Measurements from ENCODE around the gene CYP46A1.

Gene CYP46A1

DNA sequence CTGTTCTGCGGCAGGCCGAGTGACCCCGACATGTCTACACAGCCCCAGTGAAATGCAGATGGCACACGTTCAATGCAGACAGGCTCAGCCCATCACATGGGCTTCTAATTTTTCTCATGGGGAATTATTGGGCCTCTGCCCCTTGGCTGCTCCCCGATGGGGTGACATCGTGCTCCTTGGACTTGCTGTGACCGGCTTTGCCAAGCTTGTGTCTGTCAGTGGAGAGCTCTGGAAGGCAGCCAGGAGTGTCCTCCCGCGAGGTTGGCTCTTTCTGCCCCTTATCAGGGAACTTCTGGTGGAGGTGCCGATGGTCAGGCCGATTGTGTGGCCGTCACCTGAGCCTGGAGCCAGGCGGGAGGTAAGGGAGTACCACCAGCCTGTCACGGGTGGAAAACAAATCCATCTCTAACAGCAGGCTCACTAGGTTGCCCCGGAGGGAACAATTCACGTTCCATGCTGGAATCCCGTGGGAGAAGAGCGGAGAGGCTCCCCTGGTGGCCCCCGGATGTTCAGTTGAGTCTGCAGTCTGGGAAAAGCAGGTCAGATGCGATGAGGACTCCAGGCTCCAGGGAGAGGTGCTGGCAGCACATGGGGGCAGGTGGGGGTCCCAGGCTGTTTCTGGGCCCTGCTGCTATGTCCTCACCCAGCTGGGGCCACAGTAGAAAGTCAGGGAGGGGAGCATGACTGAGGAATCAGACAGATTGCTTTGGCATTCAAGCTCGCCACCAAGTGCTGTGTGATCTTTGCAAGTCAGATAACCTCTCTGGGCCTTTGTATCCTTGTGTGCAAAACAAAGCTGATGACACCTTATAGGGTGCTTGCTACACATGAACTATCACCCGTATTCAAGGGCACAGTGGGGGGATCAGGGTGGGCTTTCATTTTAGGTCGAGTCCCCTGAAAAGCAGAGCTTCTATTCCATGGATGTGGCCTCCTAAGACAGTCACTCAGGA is 65.9 kb downstream of the CYP46A1 start:
- Histone ChIP-seq H3K4me3 (no peak overlapping the region), H3K27ac (no peak overlapping the region)

DNA sequence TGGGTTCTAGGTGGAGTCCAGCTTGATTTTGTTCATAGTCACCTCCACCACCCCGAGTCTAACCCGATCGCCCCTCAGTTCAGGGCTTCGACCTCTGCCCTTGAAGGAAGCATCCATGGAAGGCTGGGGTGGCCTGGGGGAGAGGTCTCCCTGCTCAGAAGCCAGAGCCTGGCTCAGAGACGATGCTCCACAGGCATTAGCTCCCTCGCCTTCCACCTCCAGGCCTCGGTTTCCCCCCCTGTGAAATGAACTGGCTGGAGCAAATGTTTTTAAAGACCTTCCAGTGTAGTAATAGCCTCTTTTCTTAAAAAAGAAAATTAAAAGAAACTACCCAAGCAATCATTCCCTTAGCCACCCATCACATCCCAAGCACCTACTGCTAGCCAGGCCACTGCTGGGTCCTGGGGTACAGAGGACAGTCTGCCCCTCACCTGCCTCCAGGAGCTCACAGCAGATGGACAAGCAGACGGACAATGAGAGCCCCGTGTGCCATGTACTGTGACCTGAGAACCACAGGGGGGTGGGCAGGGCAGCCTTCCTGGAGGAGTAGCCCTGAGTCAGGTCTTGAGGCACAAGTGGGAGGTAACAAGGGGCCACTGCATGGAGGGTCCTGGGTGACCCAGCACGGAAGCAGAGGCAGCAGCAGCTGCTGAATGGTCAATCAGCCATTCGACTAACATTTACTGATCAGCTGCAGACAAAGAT is 66.8 kb downstream of the CYP46A1 start:
- Histone ChIP-seq H3K4me3 (no peak overlapping the region), H3K27ac (no peak overlapping the region)

DNA sequence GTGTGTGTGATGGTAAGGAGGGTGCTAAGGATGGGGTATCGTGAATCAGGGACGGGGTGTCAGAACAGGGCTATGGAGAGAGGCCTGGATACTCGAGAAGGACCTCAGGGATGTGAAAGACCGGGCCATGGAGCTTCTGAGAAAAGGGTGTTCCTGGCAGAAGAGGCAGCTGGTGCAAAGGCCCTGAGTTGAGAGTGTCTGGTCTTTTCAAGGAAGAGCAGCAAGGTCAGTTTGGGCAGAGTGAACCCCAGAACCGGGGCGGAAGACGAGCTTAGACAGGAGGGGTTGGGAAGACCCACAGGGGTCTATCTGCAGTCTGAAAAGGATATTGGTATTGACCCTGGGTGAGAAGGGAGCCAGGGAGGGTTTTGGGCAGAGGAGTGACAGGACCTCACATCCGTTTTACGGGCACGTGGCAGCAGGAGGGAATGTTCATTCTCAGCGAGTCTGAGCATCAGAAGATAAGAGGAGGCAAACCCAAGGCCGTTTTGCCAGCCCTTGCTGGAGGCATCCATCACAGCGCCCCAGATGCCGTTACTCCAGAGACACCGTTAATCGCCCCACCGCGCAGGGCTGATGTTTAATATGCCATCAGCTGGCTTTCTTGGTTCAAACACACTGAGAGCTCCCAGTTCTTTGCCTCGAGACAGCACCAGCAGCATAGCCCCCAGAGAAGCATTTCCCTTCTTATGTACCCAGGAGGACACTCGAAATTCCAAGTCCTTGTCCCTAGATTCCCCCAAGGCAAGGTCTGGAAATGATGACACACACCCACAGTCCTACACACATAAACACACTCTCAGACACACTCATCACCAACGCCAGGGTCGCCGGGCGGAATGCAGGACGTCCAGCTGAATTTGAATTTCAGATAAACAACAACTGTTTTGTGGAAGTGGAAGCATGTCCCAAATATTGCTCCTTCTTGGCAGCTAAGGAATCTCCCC is 67.7 kb downstream of the CYP46A1 start:
- peak overlapping the region in 6 of 21 experiments; percentile 26 to 78 (median 37) for H3K27ac ChIP-seq
- H3K4me3 ChIP-seq: no peak overlapping the region

DNA sequence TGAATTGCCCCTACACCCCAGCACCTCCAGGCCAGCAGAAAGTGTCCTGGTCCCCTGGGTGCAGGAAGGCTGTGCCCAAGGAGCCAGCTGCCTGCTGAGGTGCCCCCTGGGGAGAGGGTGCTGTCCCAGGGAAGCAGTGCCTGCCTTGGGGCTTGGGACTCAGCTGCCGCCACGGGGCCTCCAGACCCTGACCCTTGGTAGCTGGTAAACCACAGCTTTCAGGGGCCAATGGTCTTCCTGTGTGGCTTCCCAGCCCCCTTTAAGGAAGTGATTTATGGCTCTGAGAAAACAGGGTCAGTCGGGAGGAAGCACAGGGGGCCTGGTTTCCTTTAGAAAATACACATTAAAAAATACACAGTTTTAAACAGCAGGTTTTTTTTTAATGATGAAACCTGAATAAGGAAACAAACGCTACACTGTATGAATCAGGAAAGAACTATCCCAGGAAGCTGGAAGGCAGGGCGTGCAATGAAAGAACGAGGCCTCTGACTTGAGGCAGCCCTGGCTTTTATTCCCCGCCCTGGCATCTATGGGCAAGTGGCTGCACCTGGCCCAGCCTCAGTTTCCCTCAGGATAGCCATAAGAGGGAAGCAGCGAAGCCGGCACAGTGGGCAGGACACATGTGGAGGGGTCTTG is 68.5 kb downstream of the CYP46A1 start:
- peak overlapping the region in 7 of 21 experiments; percentile 26 to 78 (median 32) for H3K27ac ChIP-seq
- H3K4me3 ChIP-seq: no peak overlapping the region

DNA sequence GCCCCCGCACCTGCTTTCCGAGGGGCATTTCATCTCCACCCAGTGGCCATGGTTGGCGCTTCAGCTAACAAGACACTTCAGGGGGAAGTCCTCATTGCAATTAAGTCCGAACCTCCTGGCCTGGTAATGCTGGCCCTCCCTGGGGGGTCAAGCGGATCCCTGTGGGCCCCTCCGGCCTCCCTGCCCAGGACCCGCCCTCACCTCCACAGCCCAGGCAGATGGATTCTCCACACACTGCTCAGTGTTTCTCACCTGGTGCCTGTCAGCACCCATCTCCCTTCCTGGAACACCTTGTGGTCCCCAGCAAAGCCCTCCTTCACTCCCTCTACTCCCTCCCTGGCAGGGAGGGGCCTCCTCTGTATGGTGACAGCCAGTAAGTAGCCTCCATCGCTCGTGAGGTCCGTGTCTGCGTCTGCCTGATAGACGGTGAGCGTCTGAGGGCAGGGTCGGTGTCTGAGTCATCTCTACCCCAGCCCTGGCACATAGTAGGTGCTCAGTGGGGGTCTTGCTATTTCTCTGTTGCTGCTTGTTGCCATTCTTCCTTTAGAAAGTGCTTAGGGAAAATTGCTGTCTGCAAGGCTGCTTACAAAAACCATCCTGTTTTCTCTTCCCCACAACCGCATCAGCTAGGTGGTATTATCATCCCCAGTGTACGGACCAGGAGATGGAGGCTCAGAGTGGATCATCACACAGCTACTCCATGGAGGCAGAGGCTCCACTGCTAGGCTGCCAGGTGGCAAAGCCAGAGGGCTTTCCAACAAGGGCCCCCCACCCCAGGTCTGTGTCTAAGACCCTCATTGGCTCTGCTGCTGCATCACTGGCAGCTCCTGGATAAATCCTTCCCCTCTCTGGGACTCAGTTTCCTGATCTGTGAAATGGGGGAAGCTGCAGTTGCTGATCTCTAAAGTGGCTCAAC is 69.4 kb downstream of the CYP46A1 start:
- peak overlapping the region in 5 of 21 experiments; percentile 23 to 78 (median 35) for H3K27ac ChIP-seq

DNA sequence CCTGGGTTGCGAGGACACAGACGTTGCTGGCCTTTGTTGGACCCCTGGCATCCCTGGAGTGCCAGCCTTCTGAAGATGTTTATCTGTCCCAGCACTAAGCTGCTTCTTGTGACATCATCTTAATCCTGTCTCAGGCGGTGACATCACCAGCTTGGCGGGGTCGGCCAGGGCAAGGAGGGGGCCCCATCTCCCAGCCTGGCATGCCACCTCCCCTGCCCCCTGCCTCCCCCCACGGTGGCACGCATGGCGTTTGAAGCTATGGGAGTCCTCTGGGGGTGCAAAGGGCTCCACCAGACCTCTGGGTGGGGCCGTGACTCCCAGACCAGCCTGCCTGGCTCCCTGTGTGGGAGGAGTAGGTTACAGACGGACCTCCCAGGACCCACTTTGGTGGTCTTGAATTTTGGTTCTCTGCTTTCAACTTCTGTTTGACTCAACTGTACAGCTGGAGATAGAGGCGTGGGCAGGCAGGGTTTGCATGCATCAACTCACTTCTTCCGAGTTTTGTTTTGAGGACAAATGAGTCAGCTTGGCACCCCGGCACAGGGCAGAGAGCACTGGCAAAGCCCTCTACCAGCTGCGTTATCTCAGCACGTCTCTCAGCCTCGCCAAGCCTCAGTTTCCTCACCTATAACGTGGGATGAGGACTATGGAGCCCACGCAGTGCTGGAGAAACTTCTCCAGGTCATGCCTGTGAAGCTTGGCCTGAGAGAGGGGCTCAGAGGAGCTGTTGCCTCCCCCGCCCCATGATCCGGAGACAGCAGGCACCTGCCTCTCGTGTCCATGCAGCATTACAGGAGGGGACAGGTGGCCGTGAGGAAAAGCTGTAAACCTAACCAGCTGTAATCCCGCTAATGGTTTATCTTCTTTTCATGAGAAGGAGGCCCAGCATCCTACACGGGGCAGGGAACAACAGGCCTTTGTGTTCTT is 70.3 kb downstream of the CYP46A1 start:
- no peak overlapping the region for H3K4me3 ChIP-seq
- peak overlapping the region in 8 of 21 experiments; percentile 7 to 81 (median 40) for H3K27ac ChIP-seq

More for the DNA sequence above, 69.4 kb downstream of the CYP46A1 start:
- H3K4me3 ChIP-seq: no peak overlapping the region

DNA sequence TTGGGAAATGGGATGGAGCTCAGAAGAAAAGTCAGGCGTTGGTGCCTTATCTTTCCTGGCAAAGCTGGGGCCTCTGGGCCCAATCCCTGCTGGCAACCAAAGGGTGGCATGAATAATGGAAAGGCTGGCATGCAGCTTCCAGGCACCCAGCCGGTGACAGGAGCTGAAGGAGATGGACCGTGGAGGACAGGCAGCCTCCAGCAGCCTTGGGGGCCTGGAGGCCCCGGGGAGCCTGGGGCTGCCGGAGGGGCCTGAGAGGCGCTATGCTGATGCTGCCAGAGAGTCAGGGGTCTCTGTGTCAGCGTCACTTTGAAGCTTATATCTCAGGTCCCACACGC is 70.9 kb downstream of the CYP46A1 start:
- H3K27ac ChIP-seq: peak overlapping the region in 5 of 21 experiments; percentile 5 to 81 (median 34)
- H3K4me3 ChIP-seq: no peak overlapping the region

DNA sequence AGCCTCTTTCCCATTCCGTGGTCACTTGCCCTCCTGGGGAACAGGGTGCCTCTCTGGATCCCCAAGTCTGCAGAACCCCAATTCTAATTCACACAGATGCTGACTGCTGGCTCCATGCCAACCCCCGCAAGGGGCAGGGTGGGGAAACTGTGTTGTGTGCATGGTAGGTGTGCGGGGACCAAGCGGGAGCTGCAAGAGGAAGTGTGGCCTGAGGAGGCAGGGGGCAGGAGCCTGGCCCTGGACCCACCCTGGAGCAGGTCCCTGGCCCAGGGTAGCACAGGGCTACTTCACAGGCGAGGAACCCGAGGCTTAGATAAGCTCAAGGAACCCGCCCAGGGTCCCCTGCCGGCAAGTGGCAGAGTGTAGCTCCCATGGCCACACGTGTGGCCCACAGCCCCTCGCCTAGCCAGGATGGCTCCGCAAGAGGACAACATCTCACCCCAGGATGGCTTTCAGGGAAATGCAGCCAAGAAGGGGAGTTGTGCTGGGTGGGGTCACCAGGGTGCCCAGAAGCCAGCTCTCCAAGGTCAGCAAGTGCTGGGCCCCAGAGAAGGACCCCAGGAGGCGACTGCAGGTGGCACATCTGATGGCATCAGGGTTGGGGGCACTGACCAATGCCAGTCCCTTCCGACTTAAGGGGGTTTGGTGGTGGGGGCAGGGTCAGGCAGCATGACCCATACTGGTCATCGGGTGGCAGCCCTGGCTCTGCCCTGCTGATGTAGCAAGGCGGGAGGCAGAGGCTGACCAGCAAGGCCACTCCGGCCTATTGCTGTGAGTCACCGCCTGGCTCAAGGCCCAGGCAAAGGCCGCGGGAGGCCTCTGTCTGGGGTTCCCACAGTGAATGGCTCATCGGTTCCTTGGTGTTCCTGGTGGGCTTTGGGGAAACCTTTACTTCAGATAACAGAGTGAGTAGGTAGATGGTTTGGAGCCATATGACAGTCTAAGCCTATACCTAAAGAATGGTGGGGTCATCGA is 71.8 kb downstream of the CYP46A1 start:
- peak overlapping the region in 10 of 21 experiments; percentile 9 to 88 (median 49) for H3K27ac ChIP-seq
- no peak overlapping the region for H3K4me3 ChIP-seq

DNA sequence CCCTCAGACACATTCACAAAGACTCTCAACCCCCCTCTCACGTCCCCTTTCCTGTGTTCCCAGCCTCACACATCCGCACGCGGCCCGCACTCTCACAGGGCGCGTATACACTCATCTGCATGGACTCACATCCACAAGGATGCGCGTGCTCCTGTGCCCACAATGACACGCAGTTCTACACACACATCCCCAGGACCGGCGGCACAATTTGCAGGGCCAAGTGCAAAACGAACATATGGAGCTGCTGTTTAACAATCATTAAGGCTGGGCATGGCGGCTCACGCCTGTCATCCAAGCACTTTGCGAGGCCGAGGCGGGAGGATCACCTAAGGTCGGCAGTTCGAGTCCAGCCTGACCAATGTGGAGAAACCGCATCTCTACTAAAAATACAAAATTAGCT is 72.7 kb downstream of the CYP46A1 start:
- no peak overlapping the region for H3K4me3 ChIP-seq
- H3K27ac ChIP-seq: peak overlapping the region in 10 of 21 experiments; percentile 8 to 88 (median 45)

DNA sequence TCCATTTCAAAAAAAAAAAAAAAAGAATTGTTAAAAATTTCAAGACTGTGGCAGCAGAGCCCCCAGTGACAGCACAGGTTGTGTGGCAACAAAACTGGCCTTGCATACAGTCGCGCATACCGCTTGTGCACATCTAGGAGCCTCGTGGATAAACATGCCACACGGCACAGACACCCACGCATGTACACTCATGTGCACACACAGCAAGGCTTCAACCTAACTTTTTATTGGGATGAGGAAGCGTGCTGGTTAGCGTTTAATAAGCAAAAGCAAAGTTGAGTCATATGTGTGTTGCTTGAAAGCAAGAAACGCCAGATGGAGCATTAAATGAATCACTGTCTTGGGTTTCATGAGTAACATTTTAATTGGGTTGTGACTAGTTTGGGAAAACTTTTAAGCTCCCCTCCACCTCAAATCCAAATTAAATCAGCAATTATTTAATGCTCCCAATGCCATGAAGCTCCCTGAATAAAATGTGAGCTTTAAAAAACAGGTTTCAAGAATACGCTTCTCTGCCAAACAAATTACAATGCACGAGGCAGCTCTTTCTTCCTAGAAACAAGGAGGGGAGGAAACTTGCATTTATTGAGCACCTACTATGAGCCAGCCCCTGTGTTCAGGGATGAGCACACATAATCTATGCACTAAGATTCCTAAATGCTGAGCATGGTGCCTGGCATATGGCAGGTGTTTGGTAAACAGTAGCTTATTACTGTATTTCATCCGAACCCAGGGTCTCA is 73.4 kb downstream of the CYP46A1 start:
- peak overlapping the region in 18 of 21 experiments; percentile 9 to 90 (median 72) for H3K27ac ChIP-seq

DNA sequence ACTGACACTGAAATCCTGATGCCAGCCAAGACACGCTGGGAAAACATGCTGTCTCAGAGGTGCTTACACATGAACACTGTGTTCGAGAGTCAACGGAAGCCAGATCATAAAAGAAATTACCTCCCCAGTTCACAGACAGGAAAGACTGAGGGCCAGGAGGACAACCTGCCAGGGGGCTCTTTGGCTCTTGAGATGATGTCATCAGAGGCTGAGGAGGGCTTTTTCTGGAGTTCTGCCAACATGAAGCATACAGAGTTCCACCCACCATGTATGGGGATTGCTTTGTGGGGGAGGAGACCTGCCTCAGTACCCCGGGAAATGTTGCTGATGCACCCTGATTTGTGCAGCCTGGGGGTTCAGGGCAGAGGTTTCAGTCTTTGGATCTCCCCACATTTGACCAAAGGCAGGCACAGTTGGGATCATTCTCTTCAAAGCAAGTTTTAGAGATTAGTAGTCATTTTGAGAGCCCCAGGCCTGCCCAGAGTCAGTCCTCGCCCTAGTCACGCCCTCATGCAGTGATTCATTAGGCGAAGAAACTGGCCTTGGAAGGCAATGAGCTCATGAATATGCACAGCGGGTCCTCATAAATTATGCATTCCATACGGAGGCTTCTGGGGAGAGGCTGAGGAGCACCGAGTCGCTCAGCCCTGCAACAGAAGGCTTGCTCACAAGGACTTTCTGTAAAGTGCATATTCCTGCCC is 74.2 kb downstream of the CYP46A1 start:
- peak overlapping the region in 19 of 21 experiments; percentile 9 to 90 (median 71) for H3K27ac ChIP-seq

More for the DNA sequence above, 73.4 kb downstream of the CYP46A1 start:
- H3K4me3 ChIP-seq: no peak overlapping the region

DNA sequence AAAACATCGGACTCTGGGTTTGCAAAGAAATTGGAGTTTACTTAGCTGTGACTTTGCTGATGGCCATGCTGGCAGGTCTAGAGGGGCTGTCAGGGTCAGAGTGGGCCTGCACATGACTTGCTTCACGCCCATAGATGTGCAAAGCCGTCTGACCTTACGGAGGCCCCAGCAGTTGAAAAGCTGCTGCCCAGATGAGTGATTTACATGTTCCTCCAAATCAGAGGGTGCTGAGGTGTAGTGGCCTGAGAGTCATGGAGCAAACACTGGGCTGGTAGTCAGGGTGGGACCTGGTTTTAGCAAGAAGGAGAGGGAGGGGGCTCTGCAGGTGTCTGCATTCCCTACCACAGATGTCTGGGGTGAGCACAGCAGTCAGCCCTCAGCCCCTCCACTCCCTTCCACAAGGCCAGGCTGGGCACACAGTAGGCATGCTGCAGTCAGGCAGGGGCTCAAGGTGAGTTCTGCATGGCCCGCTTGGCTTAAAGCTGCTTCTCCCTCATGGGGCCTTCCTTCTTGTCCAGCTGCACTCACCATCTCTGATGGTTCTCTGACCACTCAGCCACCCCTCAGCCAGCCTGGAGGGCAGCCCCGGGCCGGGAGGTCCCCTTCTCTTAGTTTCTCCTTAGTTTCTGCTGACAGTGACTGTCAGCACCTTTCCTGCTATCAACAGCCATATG is 74.9 kb downstream of the CYP46A1 start:
- H3K27ac ChIP-seq: peak overlapping the region in 6 of 21 experiments; percentile 5 to 89 (median 50)

More for the DNA sequence above, 74.2 kb downstream of the CYP46A1 start:
- no peak overlapping the region for H3K4me3 ChIP-seq

DNA sequence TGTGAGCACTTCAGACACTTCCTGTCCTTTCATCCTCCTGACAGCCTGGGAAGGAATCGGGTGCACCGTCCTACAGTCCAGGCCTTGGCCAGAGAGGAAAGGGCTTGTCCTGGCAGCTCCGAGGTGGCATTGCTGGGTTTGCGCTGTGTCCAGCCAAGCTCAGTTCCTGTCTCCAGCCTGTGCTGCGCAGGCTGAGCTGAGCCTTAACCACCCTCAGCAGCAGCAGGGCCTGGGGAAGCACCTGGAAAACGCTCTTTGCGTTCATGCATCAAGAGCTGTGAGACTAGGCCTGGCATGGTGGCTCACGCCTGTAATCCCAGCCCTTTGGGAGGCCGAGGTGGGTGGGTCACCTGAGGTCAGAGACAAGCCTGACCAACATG is 75.4 kb downstream of the CYP46A1 start:
- peak overlapping the region in 3 of 21 experiments; percentile 5 to 51 (median 49) for H3K27ac ChIP-seq
- no peak overlapping the region for H3K4me3 ChIP-seq

More for the DNA sequence above, 74.9 kb downstream of the CYP46A1 start:
- no peak overlapping the region for H3K4me3 ChIP-seq

DNA sequence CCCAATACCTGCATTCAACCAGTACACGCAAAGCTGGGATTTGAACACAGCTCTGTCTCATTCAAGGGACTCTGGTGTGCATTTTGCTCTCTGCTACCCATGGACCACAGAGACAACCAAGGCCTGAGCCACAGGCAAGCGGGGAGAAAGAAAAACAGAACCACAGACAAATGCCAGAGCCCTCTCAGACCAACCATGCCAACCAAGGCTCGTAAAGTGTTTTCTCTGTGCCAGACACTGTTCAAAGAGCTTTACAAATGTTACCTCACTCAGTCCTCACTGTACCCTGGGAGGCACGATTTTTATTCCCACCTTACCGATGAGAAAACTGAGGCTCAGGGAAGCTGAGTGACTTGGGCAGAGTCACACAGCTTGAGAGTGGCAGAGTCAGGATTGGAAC is 76.7 kb downstream of the CYP46A1 start:
- Histone ChIP-seq H3K27ac (no peak overlapping the region), H3K4me3 (no peak overlapping the region)

All from skin epidermis (tissue), 12 donors.